ENCODE data around the gene FAT4.

The FAT4 gene, protein sequence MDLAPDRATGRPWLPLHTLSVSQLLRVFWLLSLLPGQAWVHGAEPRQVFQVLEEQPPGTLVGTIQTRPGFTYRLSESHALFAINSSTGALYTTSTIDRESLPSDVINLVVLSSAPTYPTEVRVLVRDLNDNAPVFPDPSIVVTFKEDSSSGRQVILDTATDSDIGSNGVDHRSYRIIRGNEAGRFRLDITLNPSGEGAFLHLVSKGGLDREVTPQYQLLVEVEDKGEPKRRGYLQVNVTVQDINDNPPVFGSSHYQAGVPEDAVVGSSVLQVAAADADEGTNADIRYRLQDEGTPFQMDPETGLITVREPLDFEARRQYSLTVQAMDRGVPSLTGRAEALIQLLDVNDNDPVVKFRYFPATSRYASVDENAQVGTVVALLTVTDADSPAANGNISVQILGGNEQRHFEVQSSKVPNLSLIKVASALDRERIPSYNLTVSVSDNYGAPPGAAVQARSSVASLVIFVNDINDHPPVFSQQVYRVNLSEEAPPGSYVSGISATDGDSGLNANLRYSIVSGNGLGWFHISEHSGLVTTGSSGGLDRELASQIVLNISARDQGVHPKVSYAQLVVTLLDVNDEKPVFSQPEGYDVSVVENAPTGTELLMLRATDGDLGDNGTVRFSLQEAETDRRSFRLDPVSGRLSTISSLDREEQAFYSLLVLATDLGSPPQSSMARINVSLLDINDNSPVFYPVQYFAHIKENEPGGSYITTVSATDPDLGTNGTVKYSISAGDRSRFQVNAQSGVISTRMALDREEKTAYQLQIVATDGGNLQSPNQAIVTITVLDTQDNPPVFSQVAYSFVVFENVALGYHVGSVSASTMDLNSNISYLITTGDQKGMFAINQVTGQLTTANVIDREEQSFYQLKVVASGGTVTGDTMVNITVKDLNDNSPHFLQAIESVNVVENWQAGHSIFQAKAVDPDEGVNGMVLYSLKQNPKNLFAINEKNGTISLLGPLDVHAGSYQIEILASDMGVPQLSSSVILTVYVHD (N-terminal part only)

DNA sequence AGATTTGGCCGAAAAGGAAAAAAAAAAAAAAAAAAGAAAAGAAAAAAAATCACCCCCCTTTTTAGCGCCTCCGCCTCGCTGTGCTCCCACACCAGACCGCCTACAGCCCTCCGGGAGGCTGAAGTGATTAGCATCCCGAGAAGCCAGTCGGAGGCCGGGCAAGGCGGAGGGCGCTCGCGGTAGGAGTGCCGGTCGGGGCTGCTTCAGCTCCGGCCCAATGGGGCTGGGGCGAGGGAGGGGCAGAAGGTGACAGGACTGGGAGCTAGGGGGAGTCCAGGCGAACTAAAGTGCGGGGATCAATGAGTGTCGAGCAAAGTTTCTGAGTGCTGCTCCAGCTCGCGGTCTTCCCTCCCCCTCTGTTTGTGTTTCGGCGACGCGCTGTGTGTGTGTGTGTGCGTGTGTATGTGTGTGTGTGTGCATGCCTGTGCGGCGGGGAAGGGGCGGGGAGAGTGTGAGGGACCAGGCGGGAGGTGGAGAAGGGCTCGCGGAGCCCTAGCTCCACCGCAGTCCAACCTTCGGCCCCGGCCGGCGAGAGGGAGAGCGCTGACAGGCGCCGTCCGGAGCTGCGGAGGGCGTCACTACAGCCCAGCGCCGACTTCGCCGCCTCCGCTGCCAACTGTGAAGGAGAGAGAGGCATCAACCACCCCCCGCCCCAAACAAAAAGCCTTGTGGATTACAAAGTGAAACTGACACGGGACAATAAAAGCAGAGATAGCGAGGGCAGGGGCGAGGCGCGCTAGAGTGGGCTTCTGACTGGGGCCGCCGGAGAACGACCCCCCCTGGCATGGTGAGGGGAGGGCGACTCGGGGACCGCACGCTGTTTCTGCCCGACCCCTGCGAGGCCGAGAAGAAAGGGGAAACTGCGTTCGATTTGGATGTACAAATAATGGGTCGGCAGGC, at the start of gene FAT4:
Gene FAT4, plus strand, starts transcription at position 280 of the 900 bp plus-strand sequence. CDS start 1,457 bp downstream, outside the sequence.
- DNase-seq = no peak

DNA sequence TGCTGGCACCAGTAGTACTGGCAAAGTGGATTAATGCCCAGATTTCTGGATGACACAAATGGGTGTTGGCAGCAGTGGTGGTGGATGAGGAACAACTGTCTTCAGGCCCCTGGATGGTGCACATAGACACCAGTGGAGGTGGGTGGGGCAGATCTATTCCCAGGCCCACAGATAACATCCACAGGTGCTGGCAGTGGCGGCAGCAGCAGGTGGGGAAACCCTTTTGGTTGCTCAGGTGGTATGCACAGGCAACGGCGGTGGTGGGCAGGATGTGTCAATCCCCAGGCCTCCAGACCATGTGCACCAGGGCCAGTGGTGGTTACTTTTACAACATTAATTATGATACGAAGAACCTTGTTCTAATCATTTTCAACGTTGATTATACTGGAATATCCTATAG, 48.9 kb upstream of the FAT4 start:
- DNase-seq = no peak

DNA sequence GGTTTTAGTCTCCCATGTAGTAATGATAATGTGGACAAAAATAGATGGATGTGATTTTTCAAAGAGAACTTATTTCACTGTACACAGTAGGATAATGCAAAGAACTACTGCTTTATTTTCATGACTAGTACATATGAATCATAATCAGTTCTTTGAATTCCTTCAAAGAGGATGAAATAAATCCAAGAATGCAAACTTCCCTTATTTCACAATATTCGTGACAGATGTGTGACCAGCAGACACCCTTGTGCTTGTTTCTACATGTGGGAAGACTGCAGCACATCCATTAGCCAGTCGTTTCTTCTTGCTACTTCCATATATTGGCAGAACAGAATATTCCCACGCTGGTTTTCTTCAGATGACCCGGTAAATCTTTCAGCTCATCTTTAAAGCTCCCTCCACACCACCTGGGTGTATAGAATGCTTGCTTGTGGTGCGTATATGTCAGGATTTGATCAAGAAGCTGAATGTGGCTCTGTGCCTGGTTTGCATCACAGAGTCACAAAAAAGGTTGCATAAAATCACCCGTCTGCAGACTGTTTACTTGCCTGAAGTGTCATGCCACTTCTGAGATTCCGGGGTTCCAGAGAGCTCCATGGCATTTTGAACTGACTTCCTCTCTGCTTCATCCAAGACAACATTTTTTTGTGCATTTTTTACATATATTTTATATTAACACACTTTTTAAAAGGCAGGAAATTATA, 47.7 kb upstream of the FAT4 start:
- DNase-seq = no peak

DNA sequence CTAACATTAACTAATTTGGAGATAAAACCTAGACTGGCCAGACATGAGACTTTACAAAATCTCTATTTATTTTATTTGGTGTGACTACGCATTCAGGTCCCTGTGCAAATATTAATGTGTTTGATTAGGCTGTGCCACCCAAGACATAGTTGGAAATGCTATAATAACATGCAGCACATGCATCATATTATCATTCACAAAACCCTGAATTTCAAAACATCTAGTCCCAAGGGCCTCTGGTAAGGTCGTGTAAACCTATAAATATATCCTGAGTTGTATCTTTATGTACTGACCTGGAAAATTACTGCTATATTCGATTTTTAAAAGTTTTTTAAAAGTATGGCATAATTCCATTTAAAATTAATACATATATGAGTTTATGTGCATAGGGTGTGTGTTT, 47.1 kb upstream of the FAT4 start:
- DNase-seq = no peak

DNA sequence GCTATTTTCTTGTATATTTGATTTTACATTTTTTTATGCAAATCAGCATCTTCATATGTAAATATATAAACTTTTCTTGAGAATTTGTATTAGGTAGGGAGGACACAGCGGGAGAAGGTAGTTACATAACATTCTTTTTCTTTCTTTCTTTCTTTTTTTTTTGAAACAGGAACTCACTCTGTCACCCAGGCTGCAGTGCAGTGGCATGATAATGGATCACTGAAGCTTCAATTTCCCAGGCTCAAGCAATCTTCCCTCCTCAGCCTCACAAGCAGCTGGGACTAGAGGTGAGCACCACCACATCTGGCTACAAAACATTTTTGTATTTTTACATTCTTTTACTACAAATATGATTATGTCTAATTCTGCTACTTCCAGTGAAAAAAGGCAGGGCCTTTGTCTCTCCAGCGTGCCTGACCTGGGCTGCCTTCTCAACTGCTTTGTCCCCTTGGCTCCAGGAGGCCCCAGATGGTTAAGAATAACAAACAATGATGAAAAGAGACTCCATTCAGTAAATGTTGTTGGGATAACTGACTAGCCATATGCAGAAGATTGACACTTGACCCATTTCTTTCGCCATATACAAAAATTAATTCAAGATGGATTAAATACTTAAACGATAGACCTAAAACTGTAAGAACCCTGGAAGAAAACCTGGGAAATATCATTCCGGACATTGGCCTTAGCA, 46.5 kb upstream of the FAT4 start:
- no peak for DNase-seq

DNA sequence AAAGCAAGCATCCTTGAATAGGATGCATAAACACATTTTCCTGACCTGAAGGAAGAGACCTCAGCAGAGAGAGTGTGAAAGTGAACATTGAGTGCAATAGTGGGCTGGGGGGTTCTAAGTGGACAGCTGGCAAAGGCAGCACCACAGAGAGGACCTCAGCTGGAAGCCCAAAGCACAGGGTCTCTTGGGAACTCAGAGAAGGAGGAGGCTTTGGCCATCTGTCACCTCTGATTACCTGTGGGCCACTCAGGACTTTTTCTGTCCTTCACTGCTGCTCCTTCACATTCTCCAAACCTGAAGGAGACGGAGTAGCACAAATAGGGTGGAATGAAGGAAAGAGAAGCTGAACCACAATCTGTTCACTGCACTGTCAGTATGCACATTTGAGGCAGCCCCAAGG, 37.9 kb upstream of the FAT4 start:
- no peak for DNase-seq

DNA sequence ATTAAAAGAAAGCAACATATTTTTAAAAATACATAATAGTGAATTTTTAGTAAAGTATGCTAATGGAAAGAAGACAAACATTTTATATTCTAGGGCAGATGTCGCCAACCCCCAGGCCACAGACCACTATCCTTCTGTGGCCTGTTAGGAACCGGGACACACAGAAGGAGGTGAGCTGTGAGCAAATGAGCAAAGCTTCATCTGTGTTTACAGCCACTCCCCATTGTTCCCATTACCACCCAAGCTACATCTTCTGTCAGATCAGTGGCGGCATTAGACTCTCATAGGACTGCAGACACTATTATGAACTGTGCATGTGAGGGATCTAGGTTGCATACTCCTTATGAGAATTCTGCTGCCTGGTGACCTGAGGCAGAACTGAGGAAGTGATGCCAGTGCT, 37.0 kb upstream of the FAT4 start:
- no peak for DNase-seq

DNA sequence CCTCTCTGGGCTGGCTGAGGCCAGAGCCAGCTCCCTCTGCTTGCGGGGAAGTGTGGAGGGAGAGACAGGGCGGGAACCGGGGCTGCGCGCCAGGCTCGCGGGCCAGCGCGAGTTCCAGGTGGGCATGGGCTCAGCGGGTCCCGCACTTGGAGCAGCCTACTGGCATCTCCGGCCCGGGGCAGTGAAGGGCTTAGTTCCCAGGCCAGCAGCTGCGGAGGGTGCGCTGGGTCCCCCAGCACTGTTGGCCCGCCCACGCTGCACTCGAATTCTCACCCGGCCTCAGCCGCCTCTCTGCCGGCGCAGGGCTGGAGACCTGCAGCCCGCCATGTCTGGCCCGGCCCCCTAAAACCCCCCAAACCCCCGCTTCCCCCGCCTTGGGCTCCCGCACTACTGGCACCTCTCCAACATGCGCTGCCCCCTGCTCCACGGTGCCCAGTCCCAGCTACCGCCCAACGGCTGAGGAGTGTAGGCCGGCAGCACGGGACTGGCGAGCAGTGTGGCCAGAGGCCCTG, 33.8 kb upstream of the FAT4 start:
- no peak for DNase-seq

DNA sequence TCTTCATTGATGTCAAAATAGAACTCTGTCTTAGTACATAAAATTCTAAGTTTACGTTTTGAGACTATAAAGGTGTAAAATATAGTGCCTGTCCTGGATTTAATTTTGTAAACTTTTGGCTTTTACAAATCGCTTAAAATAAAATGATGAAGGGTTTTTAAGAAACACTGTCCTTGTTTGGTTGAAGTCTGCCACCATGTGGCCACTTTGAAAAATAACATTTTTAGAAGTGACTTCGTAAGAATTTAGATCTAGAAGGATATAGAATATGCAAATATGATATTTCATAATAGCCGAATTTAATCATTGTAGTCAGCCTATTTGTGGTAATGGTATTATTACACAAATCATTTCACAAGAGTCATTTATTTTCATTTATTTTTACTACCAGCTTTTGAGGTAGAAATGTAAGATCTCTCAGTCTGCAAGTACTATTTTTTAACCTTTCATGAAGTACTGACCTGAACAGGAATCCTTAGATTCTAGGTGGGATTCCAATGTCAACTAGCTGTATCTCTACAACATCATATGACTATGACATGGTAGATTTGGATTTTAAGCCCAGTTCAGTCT, 31.0 kb upstream of the FAT4 start:
- DNase-seq = no peak

DNA sequence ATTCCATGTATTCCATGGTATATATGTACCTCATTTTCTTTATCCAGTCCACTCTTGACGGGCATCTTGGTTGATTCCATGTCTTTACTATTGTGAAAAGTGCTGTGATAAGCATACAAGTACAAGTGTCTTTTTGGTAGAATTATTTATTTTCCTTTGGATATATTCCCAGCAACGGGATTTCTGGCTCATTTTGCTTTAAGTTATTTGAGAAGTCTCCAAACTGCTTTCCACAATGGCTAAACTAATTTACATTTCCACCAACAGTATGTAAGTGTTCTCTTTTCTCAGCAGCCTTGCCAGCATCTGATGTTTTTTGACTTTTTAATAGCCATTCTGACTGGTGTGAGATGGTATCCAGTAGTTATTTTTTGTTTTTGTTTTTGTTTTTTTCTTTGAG, 17.6 kb upstream of the FAT4 start:
- no peak for DNase-seq

DNA sequence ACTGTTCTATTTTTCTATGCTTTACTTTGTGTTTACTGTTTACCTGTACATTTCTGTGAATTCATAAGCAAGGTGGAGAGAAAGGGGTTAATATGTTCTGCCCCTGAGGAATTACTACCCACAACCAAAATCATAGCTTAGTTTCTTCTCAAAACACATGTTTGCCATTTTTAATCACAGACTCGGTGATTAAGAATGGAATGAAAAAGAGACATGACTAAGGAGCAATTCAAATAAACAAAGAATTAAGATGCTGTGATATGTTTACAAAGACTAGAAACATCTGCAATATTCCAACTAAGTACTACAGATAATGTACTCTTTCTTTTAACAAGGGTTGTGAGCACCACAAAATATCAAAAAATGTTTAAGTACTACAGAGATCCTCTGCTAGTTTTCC, 11.7 kb upstream of the FAT4 start:
- DNase-seq = no peak

DNA sequence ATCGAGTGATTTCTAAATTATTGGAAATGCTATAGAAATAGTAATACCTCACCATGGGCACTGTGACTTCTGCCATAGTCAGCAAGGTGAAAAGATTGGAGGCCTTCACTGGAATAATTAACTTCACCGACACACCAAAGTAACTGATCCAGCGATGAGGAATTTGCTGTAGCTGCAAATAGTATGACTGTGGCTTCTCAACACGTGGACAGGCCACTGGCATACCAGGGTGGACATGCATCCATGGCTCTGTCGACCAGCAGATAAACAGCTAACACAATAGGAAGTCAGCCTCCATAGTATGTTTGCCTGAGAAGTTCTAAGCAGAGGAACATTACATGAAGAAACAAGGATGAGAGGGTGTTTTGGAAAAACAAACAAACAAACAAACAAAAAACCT, 10.9 kb upstream of the FAT4 start:
- DNase-seq = no peak

DNA sequence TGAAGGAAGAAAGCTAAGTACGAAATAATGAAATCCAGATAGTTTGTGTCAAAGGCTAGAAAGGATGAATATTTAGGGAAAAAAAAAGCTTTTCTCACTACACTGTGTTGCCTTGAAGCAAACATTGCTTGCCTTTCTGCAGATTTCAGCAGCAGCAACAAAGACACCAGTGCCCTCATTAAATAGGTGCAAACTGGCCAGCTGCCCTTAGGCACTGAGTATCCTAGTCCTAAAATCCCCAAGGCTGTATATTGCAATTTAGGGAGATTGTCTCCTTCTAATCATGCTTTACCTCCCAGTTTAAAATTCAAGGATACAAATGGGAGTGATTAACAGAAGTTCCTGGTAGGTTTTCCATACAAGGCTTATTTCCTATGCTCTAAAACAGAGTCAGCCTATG, 8.6 kb upstream of the FAT4 start:
- no peak for DNase-seq

DNA sequence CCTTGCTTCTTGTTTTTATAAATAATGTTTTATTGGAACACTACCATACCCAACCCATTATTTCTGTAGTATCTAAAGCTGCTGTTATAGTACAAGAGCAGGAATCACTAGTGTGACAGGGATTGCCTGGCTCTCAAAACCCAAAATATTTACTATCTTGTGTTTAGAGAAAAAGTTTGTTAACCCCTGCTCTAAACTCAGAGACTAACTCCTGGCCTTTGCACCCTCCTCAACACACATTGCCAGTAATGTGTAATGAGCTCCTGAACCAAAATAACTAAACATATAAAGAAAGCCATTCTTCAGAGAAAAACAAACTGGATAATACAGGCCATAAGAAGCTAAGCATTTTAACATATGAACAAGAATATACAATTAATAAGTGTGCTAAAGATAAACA, 8.2 kb upstream of the FAT4 start:
- DNase-seq = no peak

DNA sequence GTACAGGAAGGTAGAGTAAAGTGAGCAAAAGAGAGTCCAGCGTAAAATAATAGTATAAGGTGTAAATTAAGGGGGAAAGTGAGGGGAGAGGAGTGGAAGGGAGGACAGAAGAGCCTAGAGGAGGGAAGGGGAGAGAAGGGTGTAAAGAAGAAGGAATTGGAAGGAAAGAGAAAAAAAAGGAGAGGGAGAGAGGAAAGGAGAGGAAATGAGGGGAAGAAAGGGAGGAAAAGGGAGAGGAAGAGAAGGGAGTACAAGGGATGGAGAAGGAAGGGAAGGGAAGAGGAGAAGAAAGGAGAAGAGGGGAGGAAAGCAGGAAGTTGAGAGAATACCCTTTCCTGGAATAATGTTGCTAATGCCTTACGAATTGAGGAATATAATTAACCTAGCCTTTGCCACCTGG, 3.3 kb upstream of the FAT4 start:
- DNase-seq = no peak

DNA sequence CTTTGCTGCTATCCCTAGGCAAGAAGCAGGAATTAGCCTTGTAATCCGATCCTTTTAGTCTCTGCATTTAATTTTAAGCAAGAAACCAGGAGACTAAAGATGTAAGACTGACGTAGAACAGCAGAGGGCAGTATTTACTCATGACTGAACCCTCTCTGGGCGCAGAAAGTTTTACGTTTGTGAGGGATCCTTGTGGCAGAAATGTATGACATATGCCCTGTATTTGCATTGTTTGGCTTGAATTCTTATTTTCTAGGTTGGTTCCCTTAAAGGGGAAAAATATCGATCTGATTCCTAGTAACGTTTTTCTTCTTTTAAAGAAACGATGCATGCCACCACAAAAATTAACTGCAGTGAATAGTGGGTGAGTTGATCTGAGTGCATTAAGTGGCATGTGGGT, 1.3 kb upstream of the FAT4 start:
- DNase-seq = no peak

DNA sequence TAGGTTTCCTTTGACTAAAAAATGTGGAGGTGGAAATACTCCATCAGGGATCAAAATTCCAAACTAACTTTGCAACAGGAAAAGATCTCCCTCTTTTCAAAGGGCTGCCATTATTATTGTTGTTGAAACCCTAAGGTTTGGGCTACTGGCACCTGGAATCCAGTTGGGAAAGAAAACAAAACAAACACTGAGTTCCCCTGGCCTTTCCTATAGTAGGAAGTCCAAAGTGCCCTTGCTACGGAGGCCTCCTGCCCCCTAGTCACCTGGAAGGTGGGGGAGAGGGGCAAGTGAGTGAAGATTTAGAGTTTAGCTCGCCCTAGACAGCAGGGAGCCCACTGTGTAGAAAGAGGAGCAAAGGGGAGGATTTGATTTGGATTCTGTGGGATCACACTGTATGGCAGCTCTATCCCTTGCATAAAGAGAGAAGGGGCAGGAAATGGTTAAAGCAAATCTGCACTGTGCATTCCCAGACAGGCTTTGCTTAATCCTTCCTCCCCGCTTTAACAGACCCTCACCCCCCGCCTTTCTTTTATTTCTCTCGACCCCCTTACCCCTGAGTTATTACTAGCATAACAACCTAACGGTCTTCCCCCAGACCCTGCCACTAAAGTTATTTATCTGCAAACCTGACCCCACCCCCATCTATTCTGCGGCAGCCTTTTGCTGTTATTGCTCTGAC, 627 bp upstream of the FAT4 start:
- DNase-seq = no peak

DNA sequence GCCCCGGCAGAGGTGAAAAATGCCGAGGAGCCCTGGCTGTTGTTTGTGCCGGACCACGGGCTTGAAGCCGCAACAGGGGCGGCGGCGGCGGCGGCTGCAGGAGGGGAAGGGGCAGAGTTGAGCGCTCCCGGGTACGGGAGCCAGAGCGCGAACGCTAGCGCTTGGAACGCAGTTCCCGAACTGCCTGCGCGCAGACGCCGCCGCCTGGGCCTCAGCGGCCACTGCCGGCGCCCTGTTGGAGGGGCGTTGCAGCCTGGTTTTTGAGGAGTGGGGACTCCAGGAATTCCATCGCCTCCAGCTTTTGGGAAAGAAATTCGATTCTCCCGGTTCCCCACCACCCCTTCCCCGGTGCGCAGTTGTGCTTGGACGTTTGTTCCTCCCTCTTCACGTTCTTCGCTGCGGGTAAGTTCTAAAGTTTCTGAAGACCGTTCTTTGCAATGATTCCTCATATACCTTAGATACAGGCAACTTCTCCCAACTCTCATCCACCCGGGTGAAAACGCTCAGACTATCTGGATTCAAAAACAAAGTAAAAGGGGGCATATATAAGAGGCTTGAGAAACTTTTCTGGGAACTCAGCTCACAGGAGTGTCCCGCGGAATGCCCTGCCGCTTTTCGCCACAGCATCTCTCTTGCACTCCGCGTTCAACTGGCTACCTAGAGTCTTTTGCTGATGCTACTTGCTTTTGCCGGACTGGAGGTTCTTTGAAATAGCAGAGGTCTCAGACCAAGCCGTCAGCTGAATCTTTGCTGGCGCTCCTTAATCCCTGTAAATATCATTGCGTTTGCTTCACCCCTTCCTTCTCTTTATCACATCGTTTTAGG, 1.0 kb downstream of the FAT4 start:
- DNase-seq = no peak

DNA sequence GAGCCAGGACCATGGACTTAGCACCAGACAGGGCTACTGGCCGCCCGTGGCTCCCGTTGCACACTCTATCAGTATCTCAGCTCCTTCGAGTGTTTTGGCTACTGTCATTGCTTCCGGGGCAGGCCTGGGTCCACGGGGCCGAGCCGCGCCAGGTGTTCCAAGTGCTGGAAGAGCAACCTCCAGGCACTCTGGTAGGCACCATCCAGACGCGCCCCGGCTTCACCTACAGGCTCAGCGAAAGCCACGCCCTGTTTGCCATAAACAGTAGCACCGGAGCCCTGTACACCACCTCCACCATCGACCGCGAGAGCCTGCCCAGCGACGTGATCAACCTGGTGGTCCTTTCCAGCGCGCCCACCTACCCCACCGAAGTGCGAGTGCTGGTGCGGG, 1.6 kb downstream of the FAT4 start:
- no peak for DNase-seq

Measured in stimulated activated CD4-positive, alpha-beta T cell treated with anti-CD3 and anti-CD28 coated beads, Interleukin-2, amount 100 ng/mL, for 48 hours (primary cell).